DMS 273 treated with DMSO at 0.1 percent for 48 hours (cell line): Measurements from ENCODE around the gene TRIM65.
A peak's percentile ranks its signal among the peaks of the same experiment; 100 is the strongest.

Experiments used
- DNase-seq: peaks from one replicate; lab custom pipeline; 2025; lab: John Stamatoyannopoulos, UW

The TRIM65 gene

GRCh38 chr17:75917141-75917916 is 20.6 kb upstream of the TRIM65 start:
- no peak for DNase-seq

- no peak for DNase-seq
These were observed 18.5 kb upstream of the TRIM65 start for GRCh38 chr17:75915268-75915667.

GRCh38 chr17:75914643-75915267 is 18.0 kb upstream of the TRIM65 start:
- no peak for DNase-seq

GRCh38 chr17:75913537-75914210 is 16.9 kb upstream of the TRIM65 start:
- DNase-seq = no peak

GRCh38 chr17:75910699-75911098 is 13.9 kb upstream of the TRIM65 start:
- no peak for DNase-seq

- no peak for DNase-seq
These were observed 13.1 kb upstream of the TRIM65 start for GRCh38 chr17:75909812-75910274.

GRCh38 chr17:75909051-75909811 is 12.5 kb upstream of the TRIM65 start:
- no peak for DNase-seq

- no peak for DNase-seq
These were observed 11.4 kb upstream of the TRIM65 start for GRCh38 chr17:75908201-75908600.

- no peak for DNase-seq
These were observed 9.6 kb upstream of the TRIM65 start for GRCh38 chr17:75906143-75906884.

- DNase-seq = peak; percentile 82
These were observed 8.2 kb upstream of the TRIM65 start, which contains the start of gene MRPL38 for GRCh38 chr17:75904749-75905521. Gene MRPL38 (minus strand): TSS chr17:75904884. CDS start chr17:75904875, 9 bp downstream.

GRCh38 chr17:75902406-75902805 is 5.7 kb upstream of the TRIM65 start:
- no peak for DNase-seq

- DNase-seq = no peak
These were observed 5.0 kb upstream of the TRIM65 start for GRCh38 chr17:75901727-75902126.

GRCh38 chr17:75900691-75901533 is 4.2 kb upstream of the TRIM65 start:
- no peak for DNase-seq

GRCh38 chr17:75899767-75900468 is 3.2 kb upstream of the TRIM65 start:
- DNase-seq = no peak

GRCh38 chr17:75899353-75899752 is 2.6 kb upstream of the TRIM65 start:
- no peak for DNase-seq

GRCh38 chr17:75898791-75899190 is 2.0 kb upstream of the TRIM65 start:
- DNase-seq = no peak

GRCh38 chr17:75898065-75898464 is 1.3 kb upstream of the TRIM65 start:
- no peak for DNase-seq

GRCh38 chr17:75897160-75898019 is 639 bp upstream of the TRIM65 start:
- DNase-seq = no peak
